Fibroblast of lung (primary cell): ENCODE data around the gene NHSL2. TPM values are rescaled to one million over a fixed set of nuclear protein-coding genes. Genes with fewer than 3 reads are reported as not detected.

Source experiments
- DNase-seq, 2 donors: peaks; one replicate each; pipeline versions ENCODE4 v3.0.0 to v3.0.0-alpha.2; 2010; ENCODE audit warnings: low read depth in 2 of 2
- H2AFZ ChIP-seq: 2 replicates; pipeline ENCODE4 v1.5.1; 2012; ENCODE audit warnings: low read length, control low read depth, inconsistent platforms
- H3K27ac ChIP-seq: 2 replicates; pipeline ENCODE4 v1.5.1; 2011; ENCODE audit warnings: low read length, control low read depth; ENCODE audit not compliant: insufficient read depth
- H3K27me3 ChIP-seq: 2 replicates; pipeline ENCODE4 v1.5.1; 2011; ENCODE audit warnings: mild to moderate bottlenecking, low read length; ENCODE audit not compliant: control insufficient read depth, insufficient read depth
- H3K36me3 ChIP-seq: 2 replicates; pipeline ENCODE4 v1.5.1; 2011; ENCODE audit warnings: low read length; ENCODE audit not compliant: control insufficient read depth, insufficient read depth
- H3K4me1 ChIP-seq: 2 replicates; pipeline ENCODE4 v1.5.1; 2011; ENCODE audit warnings: low read length; ENCODE audit not compliant: control insufficient read depth, insufficient read depth; ENCODE audit errors: extremely low read depth
- H3K4me2 ChIP-seq: 2 replicates; pipeline ENCODE4 v1.5.1; 2011; ENCODE audit warnings: low read length, control low read depth; ENCODE audit not compliant: insufficient read depth; ENCODE audit errors: extremely low read depth
- H3K4me3 ChIP-seq, 4 experiments: fragments of 200-600 bp in 1 of 4; sonication (generic) in 1 of 4; replicated peaks in 1 of 4; 2 replicates each; pipeline ENCODE4 v1.5.1; 2011 to 2016; ENCODE audit warnings: low read length in 4 of 4, low read depth in 3 of 4, mild to moderate bottlenecking in 3 of 4, control low read depth in 2 of 4, inconsistent platforms in 1 of 4, mixed read lengths in 1 of 4; ENCODE audit not compliant: insufficient read depth in 1 of 4; ENCODE audit errors: control extremely low read depth in 1 of 4
- H3K79me2 ChIP-seq: 2 replicates; pipeline ENCODE4 v1.5.1; 2012; ENCODE audit warnings: mild to moderate bottlenecking, low read length, inconsistent platforms; ENCODE audit not compliant: control insufficient read depth, insufficient read depth
- H3K9ac ChIP-seq: 2 replicates; pipeline ENCODE4 v1.5.1; 2011; ENCODE audit warnings: mild to moderate bottlenecking, low read length, control low read depth; ENCODE audit not compliant: insufficient read depth
- H3K9me3 ChIP-seq: 2 replicates; pipeline ENCODE4 v1.5.1; 2012; ENCODE audit warnings: low read depth, low read length; ENCODE audit not compliant: control insufficient read depth, insufficient read depth
- H4K20me1 ChIP-seq: 2 replicates; pipeline ENCODE4 v1.5.1; 2011; ENCODE audit warnings: low read length; ENCODE audit not compliant: control insufficient read depth, insufficient read depth; ENCODE audit errors: extremely low read depth
- CTCF ChIP-seq, 2 donors: IDR thresholded peaks in 1 of 2; conservative IDR thresholded peaks in 1 of 2; 1 replicate in 1 of 2; 2 replicates in 1 of 2; pipeline ENCODE4 v1.5.1; 2011 to 2012; ENCODE audit warnings: low read length in 2 of 2, control low read depth in 1 of 2, inconsistent platforms in 1 of 2, low read depth in 1 of 2, mild to moderate bottlenecking in 1 of 2
- EZH2 ChIP-seq: IDR thresholded peaks from 2 replicates; pipeline ENCODE4 v1.5.1; 2012; ENCODE audit warnings: low read length, control low read depth, mild to moderate bottlenecking; ENCODE audit errors: missing control alignments
- polyA plus RNA-seq, 2 donors: library from polyadenylated mRNA; depleted of rRNA in 1 of 2; stranded (reverse) in 1 of 2; unstranded in 1 of 2; fragments of >200 nt; gene quantifications; 2 replicates each; pipeline ENCODE4 v1.2.1, GENCODE V29; 2011 to 2012; ENCODE audit warnings: missing spikeins in 1 of 2
- total RNA-seq: library from RNA; depleted of rRNA; stranded (reverse); fragments of >200 nt; gene quantifications from 2 replicates; pipeline ENCODE4 v1.2.1, GENCODE V29; 2014

The NHSL2 gene
- total and polyA plus RNA-seq, 2 donors (not counting 1 experiment from before 2014, with no cell fraction given) = 4.3 to 9.7 TPM

GRCh38 chrX:72078411-72078810 is 167.8 kb downstream of the NHSL2 start:
- TF ChIP-seq EZH2 (no peak), CTCF (conservative IDR thresholded peaks at IDR 0.05 in 1 of 2, IDR thresholded peaks at IDR 0.05 in 1 of 2; ENCODE audit: low read depth in 1 of 2, low read length in 2 of 2) (no peak)
- no peaks in the 10 kb centered on the region for H3K27me3 ChIP-seq
- H3K4me2 ChIP-seq = no peak overlapping the region
- H3K79me2 ChIP-seq = no peaks in the 10 kb centered on the region
- no peaks in the 10 kb centered on the region for H3K9me3 ChIP-seq
- no peaks in the 10 kb centered on the region for H3K4me1 ChIP-seq
- no peak overlapping the region for H3K9ac ChIP-seq
- DNase-seq = no peak
- H2AFZ ChIP-seq = no peak overlapping the region
- no peaks in the 10 kb centered on the region for H3K36me3 ChIP-seq
- H4K20me1 ChIP-seq = no peaks in the 10 kb centered on the region
- no peak overlapping the region for H3K4me3 ChIP-seq
- no peak overlapping the region for H3K27ac ChIP-seq

GRCh38 chrX:72079607-72080006 is 169.0 kb downstream of the NHSL2 start:
- H3K9ac ChIP-seq = no peak overlapping the region
- H3K36me3 ChIP-seq = no peaks in the 10 kb centered on the region
- H3K27me3 ChIP-seq = no peaks in the 10 kb centered on the region
- H2AFZ ChIP-seq = no peak overlapping the region
- H3K79me2 ChIP-seq = no peaks in the 10 kb centered on the region
- TF ChIP-seq CTCF (conservative IDR thresholded peaks at IDR 0.05 in 1 of 2, IDR thresholded peaks at IDR 0.05 in 1 of 2; ENCODE audit: low read depth in 1 of 2, low read length in 2 of 2) (no peak), EZH2 (no peak)
- H3K4me2 ChIP-seq = no peak overlapping the region
- no peaks in the 10 kb centered on the region for H3K4me1 ChIP-seq
- no peak overlapping the region for H3K4me3 ChIP-seq
- DNase-seq = no peak
- H3K9me3 ChIP-seq = no peaks in the 10 kb centered on the region
- no peaks in the 10 kb centered on the region for H4K20me1 ChIP-seq
- H3K27ac ChIP-seq = no peak overlapping the region

DNA sequence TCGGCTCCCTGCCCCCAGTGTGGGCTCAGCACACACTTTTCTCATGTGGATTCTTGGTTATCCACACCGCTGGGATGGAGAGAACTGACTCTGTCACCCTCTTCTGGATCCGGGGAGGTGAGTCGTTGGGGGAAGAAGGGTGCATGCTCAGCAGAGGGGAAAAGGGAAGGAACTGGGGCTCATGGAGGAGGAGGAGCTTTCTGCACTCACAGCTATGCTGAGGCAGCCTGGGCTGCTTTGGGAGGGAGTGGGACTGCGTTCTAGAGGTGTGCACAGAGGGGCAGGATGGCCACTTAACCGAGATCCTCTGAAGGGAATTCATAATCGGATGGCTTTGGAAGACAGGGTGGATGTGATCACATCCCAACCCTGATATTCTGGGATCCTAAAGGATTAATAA is 169.5 kb downstream of the NHSL2 start:
- no peak overlapping the region for H3K27ac ChIP-seq
- no peak overlapping the region for H2AFZ ChIP-seq
- no peak overlapping the region for H3K4me2 ChIP-seq
- no peaks in the 10 kb centered on the region for H4K20me1 ChIP-seq
- no peaks in the 10 kb centered on the region for H3K27me3 ChIP-seq
- H3K79me2 ChIP-seq = no peaks in the 10 kb centered on the region
- H3K4me3 ChIP-seq = no peak overlapping the region
- no peaks in the 10 kb centered on the region for H3K36me3 ChIP-seq
- no peak overlapping the region for H3K9ac ChIP-seq
- no peaks in the 10 kb centered on the region for H3K4me1 ChIP-seq
- TF ChIP-seq EZH2 (no peak), CTCF (conservative IDR thresholded peaks at IDR 0.05 in 1 of 2, IDR thresholded peaks at IDR 0.05 in 1 of 2; ENCODE audit: low read depth in 1 of 2, low read length in 2 of 2) (no peak)
- no peaks in the 10 kb centered on the region for H3K9me3 ChIP-seq
- DNase-seq = no peak
